K562 (cell line): Measurements from ENCODE around the gene EPB42. TPM values are rescaled to one million over a fixed set of nuclear protein-coding genes. Genes with fewer than 3 reads are reported as not detected.

Experiments
- CC2D1A ChIP-seq: fragments of 450-650 bp; IDR thresholded peaks from 2 replicates; pipeline ENCODE4 v1.6.1; 2017; ENCODE audit warnings: mild to moderate bottlenecking
- CREB1 ChIP-seq, 2 experiments: sonication (generic) in 1 of 2; formaldehyde crosslinking in 1 of 2; IDR thresholded peaks; 2 replicates each; pipeline versions ENCODE4 v1.6.1 to v1.8.0; 2012 to 2022; ENCODE audit warnings: inconsistent platforms in 1 of 2, mild to moderate bottlenecking in 1 of 2, missing genetic modification reagents in 1 of 2, moderate library complexity in 1 of 2
- CTCFL ChIP-seq: IDR thresholded peaks from 2 replicates; pipeline ENCODE4 v1.6.1; 2011; ENCODE audit warnings: borderline replicate concordance, low read depth, mild to moderate bottlenecking, moderate library complexity, low read length; ENCODE audit not compliant: insufficient read depth, poor library complexity, severe bottlenecking
- FOXP1 ChIP-seq: sonication (generic); formaldehyde crosslinking; IDR thresholded peaks from 2 replicates; pipeline ENCODE4 v1.8.0; 2022; ENCODE audit warnings: mild to moderate bottlenecking, missing genetic modification reagents
- KDM2B ChIP-seq: fragments of 250-450 bp; sonication (Bioruptor Pico); IDR thresholded peaks from 2 replicates; pipeline ENCODE4 v1.8.0; 2021; ENCODE audit warnings: mild to moderate bottlenecking, moderate library complexity
- NCOA2 ChIP-seq, 2 experiments: fragments of 450-650 bp; IDR thresholded peaks; 2 replicates each; pipeline ENCODE4 v1.6.1; 2018; ENCODE audit warnings: mild to moderate bottlenecking in 2 of 2, moderate library complexity in 1 of 2; ENCODE audit not compliant: partially characterized antibody in 2 of 2
- NFIC ChIP-seq: fragments of 450-650 bp; IDR thresholded peaks from 2 replicates; pipeline ENCODE4 v1.6.1; 2017; ENCODE audit warnings: mild to moderate bottlenecking, inconsistent platforms
- NR0B1 ChIP-seq: fragments of 450-650 bp; IDR thresholded peaks from one replicate; pipeline ENCODE4 v1.6.1; 2018; ENCODE audit warnings: mild to moderate bottlenecking, moderate library complexity; ENCODE audit not compliant: partially characterized antibody
- POLR2B ChIP-seq: fragments of 450-650 bp; IDR thresholded peaks from 2 replicates; pipeline ENCODE4 v1.6.1; 2018; ENCODE audit warnings: low read depth; ENCODE audit not compliant: partially characterized antibody
- PRPF4 ChIP-seq: fragments of 200-400 bp; formaldehyde crosslinking; IDR thresholded peaks from one replicate; pipeline ENCODE4 v1.6.1; 2017; ENCODE audit warnings: low read length, low read depth, mild to moderate bottlenecking; ENCODE audit not compliant: insufficient read depth, poor library complexity, severe bottlenecking
- SP1 ChIP-seq: sonication (generic); formaldehyde crosslinking; IDR thresholded peaks from 2 replicates; pipeline ENCODE4 v1.8.1; 2022; ENCODE audit warnings: mild to moderate bottlenecking, missing genetic modification reagents
- SRF ChIP-seq, 2 experiments: fragments of 250-450, 450-650 bp in 1 of 2; sonication (Bioruptor Pico) in 1 of 2; sonication (generic) in 1 of 2; formaldehyde crosslinking; IDR thresholded peaks; 2 replicates each; pipeline versions ENCODE4 v1.5.0 to v1.5.1; 2020 to 2022; ENCODE audit warnings: mild to moderate bottlenecking in 1 of 2, missing genetic modification reagents in 1 of 2
- SRSF7 ChIP-seq: fragments of 200-400 bp; formaldehyde crosslinking; optimal IDR thresholded peaks from 2 replicates; pipeline ENCODE3; 2017; ENCODE audit warnings: mild to moderate bottlenecking, low read depth, low read length
- STAT6 ChIP-seq: sonication (generic); formaldehyde crosslinking; IDR thresholded peaks from 2 replicates; pipeline ENCODE4 v1.8.1; 2023; ENCODE audit warnings: mild to moderate bottlenecking, missing genetic modification reagents
- TCF7L2 ChIP-seq: fragments of 150-350 bp; IDR thresholded peaks from 2 replicates; pipeline ENCODE4 v1.6.1; 2016; ENCODE audit warnings: low read depth, mild to moderate bottlenecking, low read length, moderate library complexity
- TEAD1 ChIP-seq, 2 experiments: fragments of 450-650 bp in 1 of 2; sonication (generic) in 1 of 2; formaldehyde crosslinking; IDR thresholded peaks; 2 replicates each; pipeline versions ENCODE4 v1.4.0 to v1.8.0; 2020 to 2022; ENCODE audit warnings: mild to moderate bottlenecking in 2 of 2, missing genetic modification reagents in 1 of 2
- TEAD4 ChIP-seq, 2 experiments: sonication (generic) in 1 of 2; formaldehyde crosslinking in 1 of 2; IDR thresholded peaks; 2 replicates each; pipeline versions ENCODE4 v1.6.1 to v1.8.0; 2012 to 2022; ENCODE audit warnings: borderline replicate concordance in 1 of 2, inconsistent platforms in 1 of 2, low read length in 1 of 2, mild to moderate bottlenecking in 1 of 2, missing genetic modification reagents in 1 of 2
- THRB ChIP-seq: fragments of 450-650 bp; formaldehyde crosslinking; conservative IDR thresholded peaks from 2 replicates; pipeline ENCODE4 v1.4.0; 2022; ENCODE audit warnings: mild to moderate bottlenecking, missing genetic modification characterization
- polyA plus RNA-seq, 8 experiments: library from polyadenylated mRNA; depleted of rRNA in 4 of 8; stranded (reverse) in 5 of 8; unstranded in 3 of 8; fragments of >200 nt; fragmentation: Nextera tagmentation in 2 of 8; fragmentation: Illumina TruSeq in 1 of 8; extraction: Ambion mirVana in 2 of 8; extraction: Trizol in 1 of 8; gene quantifications; 2 replicates each; pipeline versions ENCODE4 v1.2.1 to v1.2.3, GENCODE V29; 2011 to 2014; ENCODE audit warnings: inconsistent platforms in 1 of 8, missing spikeins in 1 of 8
- total RNA-seq, 7 experiments: library from RNA; depleted of rRNA in 6 of 7; stranded (reverse); fragments of >200 nt in 6 of 7; fragmentation: Illumina TruSeq in 2 of 7; extraction: Trizol in 2 of 7; gene quantifications; 2 replicates each; pipeline versions ENCODE4 v1.2.1 to v1.2.3, GENCODE V29; 2011 to 2021; ENCODE audit warnings: low replicate concordance in 1 of 7

EPB42 gene
- total and polyA plus RNA-seq, 9 of the 15 experiments (the other 6 are each of a cell fraction or from before 2014, with no cell fraction given), result 0.38 to 2.3 (median 1.4) TPM

GRCh38 chr15:43185157-43186002, 35.4 kb downstream of the EPB42 start, which contains the start of gene CCNDBP1 (continued):
- TF ChIP-seq TEAD1 (CRISPR knock-in tag; IDR thresholded peaks at IDR 0.05), result peak; percentile 57 to 86
- peak; percentile 87 for TF ChIP-seq POLR2B
- TF ChIP-seq FOXP1, result peak; percentile 63; the same call in 1 of the 2 replicates
- TF ChIP-seq TEAD4 (IDR thresholded peaks at IDR 0.05; ENCODE audit: low read length), result no peak
- no peak for TF ChIP-seq TEAD4 (CRISPR knock-in tag; IDR thresholded peaks at IDR 0.05; ENCODE audit: borderline replicate concordance)
- TF ChIP-seq THRB (CRISPR knock-in tag), result 0 out of 2 replicates have a peak, but pooled peaks have one; percentile 47
- no peak for TF ChIP-seq PRPF4
- TF ChIP-seq NFIC, result peak; percentile 50
- no peak for TF ChIP-seq NR0B1
- peak; percentile 87 for TF ChIP-seq SP1 (CRISPR knock-in tag)
- TF ChIP-seq SRSF7, result no peak
- TF ChIP-seq CTCFL, result peak; percentile 67
- 0 out of 2 replicates have a peak, but pooled peaks have one; percentile 30 for TF ChIP-seq KDM2B (CRISPR knock-in tag)
- no peak for TF ChIP-seq STAT6 (CRISPR knock-in tag)
- peak; percentile 39; the same call in 1 of the 2 replicates for TF ChIP-seq CREB1 (IDR thresholded peaks at IDR 0.05)
- TF ChIP-seq CREB1 (CRISPR knock-in tag; IDR thresholded peaks at IDR 0.05), result peak; percentile 68; the same call in 1 of the 2 replicates
- TF ChIP-seq TCF7L2, result no peak
- no peak for TF ChIP-seq NCOA2 (IDR thresholded peaks at IDR 0.05; ENCODE audit: partially characterized antibody in 2 of 2)
- no peak for TF ChIP-seq CC2D1A
- TF ChIP-seq SRF (CRISPR knock-in tag; IDR thresholded peaks at IDR 0.05), result peak in 1 of 2 experiments; percentile 64; a peak in 3 of 4 replicates
